ENCODE measurements around the gene PTRH1. TPM values are rescaled to one million over a fixed set of nuclear protein-coding genes. Genes with fewer than 3 reads are reported as not detected.

The PTRH1 gene
- polyA plus RNA-seq, 1 of the 3 experiments (the other 2 are of a cell fraction) = 42.2 TPM

- Histone ChIP-seq H3K79me2 (ENCODE audit: insufficient read depth) (no peaks in the 10 kb centered on the region), H3K36me3 (replicated peaks in 1 of 2; ENCODE audit: control insufficient read depth in 1 of 2, insufficient read depth in 2 of 2, low read length in 1 of 2) (no peaks in the 10 kb centered on the region), H3K9me2 (no peaks in the 10 kb centered on the region), H2AFZ (ENCODE audit: low read depth) (no peak overlapping the region), H3F3A (replicated peaks; ENCODE audit: insufficient read depth) (no peaks in the 10 kb centered on the region), H3K9me3 (no peaks in the 10 kb centered on the region), H3K9ac (no peak overlapping the region), H3K4me3 (ENCODE audit: low read depth in 2 of 2, low read length in 1 of 2) (no peak overlapping the region), H3K27ac (ENCODE audit: low read depth in 2 of 2, low read length in 1 of 2) (no peak overlapping the region), H4K20me1 (ENCODE audit: insufficient read depth) (no peaks in the 10 kb centered on the region), H3K4me2 (no peak overlapping the region), H3K4me1 (ENCODE audit: control insufficient read depth in 1 of 2, insufficient read depth in 2 of 2, low read depth in 1 of 2, low read length in 1 of 2) (peaks cover 0 to 3% of the 10 kb centered on the region in 2 experiments; a peak in 1 of 4 replicates), H3K27me3 (ENCODE audit: insufficient read depth) (no peaks in the 10 kb centered on the region)
- POLR2A ChIA-PET = no interaction called here
- DNase-seq = no peak
- WGBS (ENCODE audit: low lambda C conversion rate) = 89% methylated on average over 19 of the region's 19 CpGs
- CTCF ChIA-PET = interaction anchor here (1.3 to 6.4 kb wide), 4 partner anchors 16 to 131 kb away, joined by 3 to 34 read pairs (median 6); partner anchors contain the start of gene CDK9
- no peak for TF ChIP-seq JUND (IDR thresholded peaks at IDR 0.05)
- no peak for TF ChIP-seq NFIC (IDR thresholded peaks at IDR 0.05; ENCODE audit: borderline replicate concordance)
These were observed 24.3 kb upstream of the PTRH1 start for GRCh38 chr9:127739614-127740330.

GRCh38 chr9:127738666-127739065, 23.2 kb upstream of the PTRH1 start:
- Histone ChIP-seq H3K36me3 (replicated peaks in 1 of 2; ENCODE audit: control insufficient read depth in 1 of 2, insufficient read depth in 2 of 2, low read length in 1 of 2) (no peaks in the 10 kb centered on the region), H3K27me3 (ENCODE audit: insufficient read depth) (no peaks in the 10 kb centered on the region), H3F3A (replicated peaks; ENCODE audit: insufficient read depth) (no peaks in the 10 kb centered on the region), H3K9me3 (no peaks in the 10 kb centered on the region), H2AFZ (ENCODE audit: low read depth) (no peak overlapping the region), H3K9me2 (no peaks in the 10 kb centered on the region), H3K4me3 (ENCODE audit: low read depth in 2 of 2, low read length in 1 of 2) (no peak overlapping the region), H3K4me2 (no peak overlapping the region), H3K9ac (no peak overlapping the region), H3K79me2 (ENCODE audit: insufficient read depth) (no peaks in the 10 kb centered on the region), H3K4me1 (ENCODE audit: control insufficient read depth in 1 of 2, insufficient read depth in 2 of 2, low read depth in 1 of 2, low read length in 1 of 2) (peaks cover 5 to 11% of the 10 kb centered on the region in 2 experiments; a peak in 1 of 4 replicates), H4K20me1 (ENCODE audit: insufficient read depth) (no peaks in the 10 kb centered on the region), H3K27ac (ENCODE audit: low read depth in 2 of 2, low read length in 1 of 2) (no peak overlapping the region)
- ChIA-PET POLR2A (no interaction called here), CTCF (interaction anchor here (10.7 kb wide), 1 partner anchor 150 kb away, joined by 226 read pairs; no protein-coding TSS in a partner anchor)
- no peak for DNase-seq
- WGBS (ENCODE audit: low lambda C conversion rate) = 80% methylated on average over 6 of the region's 13 CpGs
- TF ChIP-seq EP300 (IDR thresholded peaks at IDR 0.05; ENCODE audit: borderline replicate concordance in 1 of 2, low read depth in 1 of 2, low read length in 1 of 2) (no peak), GABPA (IDR thresholded peaks at IDR 0.05; ENCODE audit: low read depth) (no peak), RCOR1 (IDR thresholded peaks at IDR 0.05; ENCODE audit: low read length) (no peak), MAX (IDR thresholded peaks at IDR 0.05; ENCODE audit: low read depth) (no peak), SIN3A (IDR thresholded peaks at IDR 0.05; ENCODE audit: borderline replicate concordance, low read depth, low read length) (no peak), MXI1 (IDR thresholded peaks at IDR 0.05; ENCODE audit: low read depth, low read length) (no peak), TAF1 (IDR thresholded peaks at IDR 0.05; ENCODE audit: borderline replicate concordance, low read depth, low read length) (no peak), REST (IDR thresholded peaks at IDR 0.05; ENCODE audit: low read depth, low read length) (no peak), NFIC (IDR thresholded peaks at IDR 0.05; ENCODE audit: borderline replicate concordance) (no peak), GATA2 (CRISPR knock-in tag; IDR thresholded peaks at IDR 0.05) (no peak)
